RWPE2 (cell line): ENCODE data around the gene SOD2.

Source experiments
- ATAC-seq: fragments of 200-7000 bp; cut with Tn5 transposase; 3 replicates; pipeline ENCODE4 v1.9.1; 2021; ENCODE audit warnings: low read depth
- DNase-seq: peaks from one replicate; pipeline ENCODE4 v3.0.0-alpha.2; 2020; ENCODE audit warnings: low spot score
- H3K27ac ChIP-seq: fragments of 450-650 bp; 2 replicates; pipeline ENCODE4 v1.5.1; 2017; ENCODE audit warnings: mild to moderate bottlenecking; ENCODE audit not compliant: poor library complexity, severe bottlenecking
- H3K27me3 ChIP-seq: fragments of 250-450 bp; sonication (Bioruptor Pico); 2 replicates; pipeline ENCODE4 v1.5.1; 2021; ENCODE audit warnings: mild to moderate bottlenecking, moderate library complexity; ENCODE audit not compliant: insufficient read depth, poor library complexity, severe bottlenecking
- H3K36me3 ChIP-seq: fragments of 250-450 bp; sonication (Bioruptor Pico); 2 replicates; pipeline ENCODE4 v1.5.1; 2020; ENCODE audit warnings: low read depth, mild to moderate bottlenecking, moderate library complexity
- H3K4me1 ChIP-seq: fragments of 250-450 bp; sonication (Bioruptor Pico); 2 replicates; pipeline ENCODE4 v1.5.1; 2021; ENCODE audit warnings: mild to moderate bottlenecking, moderate library complexity; ENCODE audit not compliant: insufficient read depth, poor library complexity, severe bottlenecking
- H3K4me3 ChIP-seq: fragments of 250-450 bp; sonication (Bioruptor Pico); 2 replicates; pipeline ENCODE4 v1.5.1; 2021; ENCODE audit warnings: mild to moderate bottlenecking, moderate library complexity; ENCODE audit not compliant: severe bottlenecking
- H3K9me3 ChIP-seq: fragments of 250-450 bp; sonication (Bioruptor Pico); 2 replicates; pipeline ENCODE4 v1.5.1; 2021; ENCODE audit warnings: mild to moderate bottlenecking, moderate library complexity; ENCODE audit not compliant: severe bottlenecking
- TF ChIP-seq, protein P1 (sequence below): fragments of 450-650 bp; IDR thresholded peaks from one replicate; pipeline ENCODE4 v1.5.1; 2017; ENCODE audit warnings: mild to moderate bottlenecking, moderate library complexity; ENCODE audit not compliant: poor library complexity, severe bottlenecking

Gene SOD2

DNA sequence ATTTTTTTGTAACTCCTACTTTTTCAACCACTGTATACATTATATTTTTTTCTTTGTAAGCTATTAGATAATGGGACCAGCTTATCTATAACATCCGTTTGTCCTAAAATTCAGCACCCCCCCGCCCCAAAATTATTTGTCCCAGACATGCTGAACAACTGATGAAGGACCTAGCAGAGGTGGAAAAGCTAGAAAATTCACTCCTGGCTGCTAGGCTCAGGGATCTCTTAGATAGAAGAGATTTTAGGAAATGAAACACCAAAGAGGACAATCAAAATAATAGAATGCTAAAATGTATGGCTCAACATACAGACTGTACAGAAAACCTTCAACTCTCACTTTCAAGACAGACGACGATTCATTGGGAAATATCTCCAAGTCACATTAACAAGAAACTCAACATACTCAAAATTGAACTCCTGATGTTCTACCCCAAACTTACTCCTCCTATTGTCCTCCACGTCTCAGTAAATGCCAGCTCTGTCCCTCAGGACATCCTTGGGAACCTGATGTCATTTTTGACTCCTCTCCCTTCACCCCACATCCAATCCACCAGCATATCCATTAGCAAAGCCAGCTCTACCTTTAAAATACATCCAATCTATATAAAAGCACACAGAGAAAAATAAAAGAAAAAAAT is 4.7 kb downstream of the SOD2 start:
- no peak overlapping the region for H3K27ac ChIP-seq
- no peaks in the 10 kb centered on the region for H3K9me3 ChIP-seq
- H3K27me3 ChIP-seq = no peaks in the 10 kb centered on the region
- ATAC-seq = no peak
- H3K4me1 ChIP-seq = peaks cover 6% of the 10 kb centered on the region
- no peak overlapping the region for H3K4me3 ChIP-seq
- H3K36me3 ChIP-seq = peaks cover 54% of the 10 kb centered on the region
- TF ChIP-seq, protein P1, sequence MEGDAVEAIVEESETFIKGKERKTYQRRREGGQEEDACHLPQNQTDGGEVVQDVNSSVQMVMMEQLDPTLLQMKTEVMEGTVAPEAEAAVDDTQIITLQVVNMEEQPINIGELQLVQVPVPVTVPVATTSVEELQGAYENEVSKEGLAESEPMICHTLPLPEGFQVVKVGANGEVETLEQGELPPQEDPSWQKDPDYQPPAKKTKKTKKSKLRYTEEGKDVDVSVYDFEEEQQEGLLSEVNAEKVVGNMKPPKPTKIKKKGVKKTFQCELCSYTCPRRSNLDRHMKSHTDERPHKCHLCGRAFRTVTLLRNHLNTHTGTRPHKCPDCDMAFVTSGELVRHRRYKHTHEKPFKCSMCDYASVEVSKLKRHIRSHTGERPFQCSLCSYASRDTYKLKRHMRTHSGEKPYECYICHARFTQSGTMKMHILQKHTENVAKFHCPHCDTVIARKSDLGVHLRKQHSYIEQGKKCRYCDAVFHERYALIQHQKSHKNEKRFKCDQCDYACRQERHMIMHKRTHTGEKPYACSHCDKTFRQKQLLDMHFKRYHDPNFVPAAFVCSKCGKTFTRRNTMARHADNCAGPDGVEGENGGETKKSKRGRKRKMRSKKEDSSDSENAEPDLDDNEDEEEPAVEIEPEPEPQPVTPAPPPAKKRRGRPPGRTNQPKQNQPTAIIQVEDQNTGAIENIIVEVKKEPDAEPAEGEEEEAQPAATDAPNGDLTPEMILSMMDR = no peak
- no peak for DNase-seq

DNA sequence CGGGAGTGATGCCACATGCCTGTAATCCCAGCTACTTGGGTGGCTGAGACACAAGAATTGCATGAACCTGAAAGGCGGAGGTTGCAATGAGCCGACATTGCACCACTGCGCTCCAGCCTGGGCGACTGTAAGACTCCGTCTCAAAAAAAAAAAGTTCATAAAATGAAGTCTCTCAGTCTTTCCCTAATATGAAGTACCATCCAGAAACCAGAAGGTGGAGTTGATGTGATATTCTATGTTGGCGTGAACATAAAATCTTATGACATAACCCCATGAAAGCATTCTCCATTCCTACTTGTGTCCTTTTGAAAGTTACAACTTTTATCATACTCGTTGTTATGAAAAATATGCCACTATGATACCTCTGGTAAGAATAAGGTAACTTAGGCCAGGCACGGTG is 5.7 kb downstream of the SOD2 start:
- no peak overlapping the region for H3K27ac ChIP-seq
- TF ChIP-seq, protein P1 = no peak
- no peak for ATAC-seq
- H3K9me3 ChIP-seq = no peaks in the 10 kb centered on the region
- no peaks in the 10 kb centered on the region for H3K27me3 ChIP-seq
- H3K4me3 ChIP-seq = no peak overlapping the region
- peaks cover 63% of the 10 kb centered on the region for H3K36me3 ChIP-seq
- peaks cover 6% of the 10 kb centered on the region for H3K4me1 ChIP-seq
- DNase-seq = no peak

GRCh38 chr6:159686703-159687102 is 6.3 kb downstream of the SOD2 start:
- H3K4me1 ChIP-seq = peaks cover 6% of the 10 kb centered on the region
- TF ChIP-seq, protein P1 = no peak
- H3K36me3 ChIP-seq = peaks cover 69% of the 10 kb centered on the region
- no peak overlapping the region for H3K27ac ChIP-seq
- DNase-seq = no peak
- no peaks in the 10 kb centered on the region for H3K9me3 ChIP-seq
- H3K27me3 ChIP-seq = no peaks in the 10 kb centered on the region
- ATAC-seq = no peak
- no peak overlapping the region for H3K4me3 ChIP-seq

DNA sequence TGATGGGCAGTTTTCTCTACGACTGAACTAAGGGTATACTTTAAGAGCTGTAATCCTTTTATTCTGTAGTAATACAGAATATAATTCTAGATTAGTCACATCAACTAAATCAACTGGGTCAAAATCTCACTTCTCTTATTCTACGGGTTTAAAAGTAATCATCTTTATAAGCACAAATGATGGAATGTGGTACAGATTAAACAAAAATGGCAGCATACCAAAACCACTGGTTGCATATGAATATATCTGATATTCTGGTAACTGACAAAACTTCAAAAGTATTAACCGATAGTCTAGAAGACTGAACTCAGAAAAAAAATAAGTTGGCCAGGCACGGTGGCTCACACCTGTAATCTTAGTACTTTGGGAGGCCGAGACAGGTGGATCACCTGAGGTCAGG is 7.0 kb downstream of the SOD2 start:
- TF ChIP-seq, protein P1 = no peak
- DNase-seq (no peak), ATAC-seq (no peak)
- peaks cover 5% of the 10 kb centered on the region for H3K4me1 ChIP-seq
- no peak overlapping the region for H3K4me3 ChIP-seq
- H3K27me3 ChIP-seq = no peaks in the 10 kb centered on the region
- H3K27ac ChIP-seq = no peak overlapping the region
- peaks cover 70% of the 10 kb centered on the region for H3K36me3 ChIP-seq
- H3K9me3 ChIP-seq = no peaks in the 10 kb centered on the region

DNA sequence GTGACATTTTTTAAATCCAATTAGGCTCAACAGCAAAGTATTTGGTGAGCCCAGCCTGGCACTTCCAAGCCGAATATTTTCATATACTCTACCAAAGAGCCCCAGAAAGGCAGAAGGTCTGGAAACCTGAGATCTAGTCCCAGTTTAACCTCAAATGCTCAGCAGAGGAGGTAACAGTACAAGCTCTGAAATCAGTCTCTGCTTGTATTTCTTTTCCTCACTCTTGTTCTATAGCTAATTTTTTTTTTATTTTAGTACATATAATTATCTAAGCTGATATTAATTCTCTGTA is 9.1 kb downstream of the SOD2 start:
- TF ChIP-seq, protein P1 = no peak
- Histone ChIP-seq H3K27ac (no peak overlapping the region), H3K27me3 (no peaks in the 10 kb centered on the region), H3K36me3 (peaks cover 74% of the 10 kb centered on the region), H3K9me3 (no peaks in the 10 kb centered on the region), H3K4me3 (no peak overlapping the region), H3K4me1 (no peaks in the 10 kb centered on the region)
- ATAC-seq = no peak
- no peak for DNase-seq
